ENCODE data around the gene SPANXB1. TPM values are rescaled to one million over a fixed set of nuclear protein-coding genes. Genes with fewer than 3 reads are reported as not detected.
"Not testable (repeated sequence)": the region's sequence is repeated elsewhere in the genome, so short reads cannot be mapped to it uniquely, and the experiment has no call there.

SPANXB1 gene
- under 1 TPM in 1 of 12 donors, not detected in 11; 0.47 TPM for polyA plus RNA-seq (ENCODE audit: insufficient read length in 12 of 12)
- long read RNA-seq, donor 1: 0 reads
- long read RNA-seq, donor 2: 0 reads
- long read RNA-seq, donor 3: 0 reads
- long read RNA-seq, donor 4: 0 reads
- long read RNA-seq, donor 5: 0 reads
- long read RNA-seq, donor 6: 0 reads
- long read RNA-seq, donor 7: 0 reads
- long read RNA-seq, donor 8: 0 reads
- long read RNA-seq, donor 9: 0 reads
- long read RNA-seq, donor 10: 0 reads
- long read RNA-seq, donor 11: 0 reads

DNA sequence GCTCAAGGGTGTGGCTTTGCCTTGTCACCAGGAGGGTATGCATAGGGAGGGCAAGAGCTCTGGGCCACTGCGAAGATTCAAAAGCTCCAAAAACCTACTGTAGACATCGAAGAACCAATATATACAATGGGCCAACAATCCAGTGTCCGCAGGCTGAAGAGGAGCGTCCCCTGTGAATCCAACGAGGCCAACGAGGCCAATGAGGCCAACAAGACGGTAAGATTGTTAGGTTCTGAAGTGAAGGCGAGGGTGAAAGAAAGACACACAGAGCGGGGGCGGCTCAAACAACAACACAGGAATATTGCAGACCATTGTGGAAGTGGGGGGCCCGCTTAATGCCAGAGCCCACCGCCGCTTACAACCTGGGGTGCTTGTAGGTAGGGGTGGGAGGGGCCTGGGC, at the start of gene SPANXB1:
Gene SPANXB1 (plus strand): TSS at position 27 of the 400 bp plus-strand sequence. CDS start 100 bp downstream, at position 127.
- not testable (repeated sequence) for DNase-seq

DNA sequence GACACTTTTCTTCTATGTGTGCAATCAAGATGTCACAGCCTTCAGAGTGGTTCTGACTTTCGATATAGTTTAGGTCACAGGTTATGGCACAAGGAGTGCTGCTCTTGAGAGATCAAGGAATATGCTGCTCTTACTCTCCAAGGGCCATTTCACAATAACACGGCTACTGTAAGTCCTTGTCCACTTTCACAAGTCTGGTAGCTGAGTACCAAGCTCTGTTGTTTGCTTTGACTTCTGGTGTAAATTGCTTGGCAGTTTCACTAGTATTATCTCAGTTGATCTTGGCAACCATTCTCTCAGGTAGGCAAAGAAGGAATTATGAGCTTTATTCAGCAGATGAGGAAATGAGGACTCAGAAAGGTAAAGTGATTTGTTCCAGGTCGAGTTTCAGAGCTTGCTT, 35.4 kb upstream of the SPANXB1 start:
- no peak for DNase-seq

DNA sequence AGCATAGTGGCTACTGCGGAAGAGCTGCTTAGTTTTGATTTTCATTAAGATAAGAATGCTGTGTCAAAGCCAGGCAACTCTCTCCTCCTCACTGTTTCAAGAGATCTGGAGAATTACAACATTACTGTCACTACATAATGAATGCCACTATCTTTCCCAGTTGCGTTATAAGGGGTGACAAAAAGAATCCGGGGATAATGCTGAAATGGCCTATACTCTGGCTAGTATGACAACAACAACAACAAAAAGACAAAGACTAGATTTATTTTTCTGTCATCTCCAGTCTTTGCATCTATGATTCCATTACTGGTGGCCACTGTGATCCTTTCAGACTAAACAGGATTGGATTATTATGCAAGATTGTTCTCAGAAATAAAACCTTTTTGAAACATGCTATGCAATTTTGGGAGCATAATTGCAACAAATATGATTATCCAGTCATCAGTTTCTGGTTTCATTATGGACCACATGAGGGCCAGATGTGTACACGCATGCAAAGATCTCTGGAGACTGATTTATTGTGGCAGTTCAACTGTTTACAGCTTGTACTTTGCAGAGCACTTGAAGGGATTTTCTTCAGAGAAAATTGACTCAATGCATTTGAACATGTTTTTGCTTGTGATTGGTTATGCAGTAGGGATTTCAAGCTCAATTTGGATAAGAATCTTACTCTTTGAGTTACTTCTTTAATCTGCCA, 31.1 kb upstream of the SPANXB1 start:
- DNase-seq: no peak

DNA sequence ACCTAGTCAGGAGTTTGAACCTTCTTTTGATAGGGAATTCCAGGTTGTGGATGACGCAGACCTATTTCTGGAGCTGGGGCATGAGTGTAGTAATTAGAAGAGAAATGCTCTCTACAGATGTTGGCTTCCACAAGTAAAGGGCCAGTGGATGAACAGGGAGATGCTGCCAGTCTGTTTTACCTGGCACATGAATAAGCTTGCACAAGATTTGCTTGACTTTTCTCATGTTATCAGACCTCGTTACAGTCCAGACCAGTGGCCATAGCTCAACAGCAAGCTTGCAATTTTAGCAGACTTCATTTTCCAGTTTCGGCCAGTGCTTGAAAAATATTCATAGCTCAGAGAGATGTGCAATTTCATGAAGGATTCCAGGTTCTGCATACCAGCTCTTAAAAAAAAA, 26.9 kb upstream of the SPANXB1 start:
- DNase-seq: no peak

DNA sequence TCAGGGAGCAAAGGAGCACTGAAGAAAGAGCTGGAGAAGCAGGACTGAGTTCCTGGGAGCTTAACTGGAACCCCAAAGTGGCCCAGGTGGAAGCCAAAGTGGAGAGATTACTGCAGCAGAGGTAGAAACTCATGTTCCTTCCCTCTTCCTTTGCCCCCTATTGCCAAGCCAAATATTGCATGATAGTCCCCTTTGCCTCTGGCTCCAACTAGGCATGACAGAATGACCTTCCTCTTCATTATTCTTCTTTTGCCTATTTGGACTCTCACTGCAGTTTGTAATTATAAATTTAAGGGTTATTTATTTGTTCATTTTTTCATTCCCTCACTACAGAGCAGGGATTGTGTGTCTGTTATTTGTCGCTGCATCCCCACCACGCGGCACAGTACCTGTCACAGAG, 22.1 kb upstream of the SPANXB1 start:
- no peak for DNase-seq

- no peak for DNase-seq
These were observed 18.7 kb upstream of the SPANXB1 start for GRCh38 chrX:140983730-140984129.

DNA sequence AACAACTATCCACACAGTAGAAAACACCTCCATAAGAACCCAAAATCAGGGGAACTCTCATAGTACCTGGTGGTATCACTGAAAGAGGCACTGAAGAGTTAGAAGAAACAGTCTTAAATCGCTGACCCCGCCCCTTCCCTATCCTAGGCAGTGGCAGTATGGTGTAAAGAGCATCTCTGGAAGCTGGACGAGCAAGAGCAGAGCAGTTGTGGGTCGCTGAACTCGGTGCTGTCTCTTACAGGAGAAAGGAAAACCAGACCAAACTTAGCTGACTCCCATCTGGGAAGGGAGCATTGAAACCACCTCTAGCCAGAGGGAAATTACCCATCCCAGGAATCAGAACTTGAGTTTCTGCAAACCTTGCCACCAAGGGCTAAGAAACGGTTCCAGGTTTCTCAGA, 2.8 kb downstream of the SPANXB1 start:
- DNase-seq: not testable (repeated sequence)

GRCh38 chrX:141044246-141044645, 41.9 kb downstream of the SPANXB1 start:
- not testable (repeated sequence) for DNase-seq

- not testable (repeated sequence) for DNase-seq
These were observed 47.5 kb downstream of the SPANXB1 start for GRCh38 chrX:141049878-141050277.

GRCh38 chrX:141052098-141052497, 49.7 kb downstream of the SPANXB1 start:
- DNase-seq: not testable (repeated sequence)

Other genes with a start within 250 kb of the SPANXB1 start
- gene LDOC1, start 174.5 kb downstream of the SPANXB1 start, polyA plus RNA-seq (ENCODE audit: insufficient read length in 12 of 12): 10 to 100 TPM in 11 of 12 donors, not detected in 1; 33.5 to 54.1 (median 44.8) TPM
- gene SPANXC, start 239.9 kb downstream of the SPANXB1 start, polyA plus RNA-seq (ENCODE audit: insufficient read length in 12 of 12): under 1 TPM in 1 of 12 donors, not detected in 11; 0.50 TPM